ENCODE data around the gene FABP3.

DNA sequence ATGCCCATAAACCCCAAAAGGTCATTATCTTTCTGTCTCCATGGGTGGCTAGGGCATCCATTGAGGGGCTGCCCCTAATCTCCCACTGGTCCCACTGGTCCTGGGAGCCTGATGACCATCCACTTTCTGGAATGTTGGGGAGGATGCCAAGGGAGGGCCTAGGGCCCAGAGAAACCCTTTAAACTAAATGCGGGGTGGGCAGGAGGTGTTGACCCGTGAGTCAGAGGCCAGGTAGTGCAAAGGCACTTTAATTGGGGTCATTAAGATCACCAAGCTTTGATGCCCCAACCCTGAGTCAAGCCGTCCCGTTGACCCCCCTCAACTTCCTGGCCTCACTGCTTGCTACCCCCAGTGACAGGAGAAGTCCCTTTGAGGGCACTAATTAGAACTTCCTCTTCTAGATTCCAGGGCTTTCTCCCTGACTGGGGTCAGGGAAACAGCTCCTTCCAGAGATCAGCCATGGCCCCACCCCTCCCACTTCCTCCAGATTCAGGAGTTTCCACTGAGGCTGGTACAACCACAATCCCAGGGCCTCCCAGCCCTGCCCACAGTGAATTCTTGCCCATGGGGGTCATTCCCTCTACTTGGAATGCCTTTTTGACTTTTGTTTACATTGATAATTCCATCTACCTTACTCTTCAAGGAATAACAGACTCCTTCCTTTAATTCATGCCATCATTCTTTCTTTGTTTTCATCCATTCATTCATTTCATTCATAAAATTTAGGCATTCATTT, 24.7 kb upstream of the FABP3 start:
- TF ChIP-seq, protein P1, sequence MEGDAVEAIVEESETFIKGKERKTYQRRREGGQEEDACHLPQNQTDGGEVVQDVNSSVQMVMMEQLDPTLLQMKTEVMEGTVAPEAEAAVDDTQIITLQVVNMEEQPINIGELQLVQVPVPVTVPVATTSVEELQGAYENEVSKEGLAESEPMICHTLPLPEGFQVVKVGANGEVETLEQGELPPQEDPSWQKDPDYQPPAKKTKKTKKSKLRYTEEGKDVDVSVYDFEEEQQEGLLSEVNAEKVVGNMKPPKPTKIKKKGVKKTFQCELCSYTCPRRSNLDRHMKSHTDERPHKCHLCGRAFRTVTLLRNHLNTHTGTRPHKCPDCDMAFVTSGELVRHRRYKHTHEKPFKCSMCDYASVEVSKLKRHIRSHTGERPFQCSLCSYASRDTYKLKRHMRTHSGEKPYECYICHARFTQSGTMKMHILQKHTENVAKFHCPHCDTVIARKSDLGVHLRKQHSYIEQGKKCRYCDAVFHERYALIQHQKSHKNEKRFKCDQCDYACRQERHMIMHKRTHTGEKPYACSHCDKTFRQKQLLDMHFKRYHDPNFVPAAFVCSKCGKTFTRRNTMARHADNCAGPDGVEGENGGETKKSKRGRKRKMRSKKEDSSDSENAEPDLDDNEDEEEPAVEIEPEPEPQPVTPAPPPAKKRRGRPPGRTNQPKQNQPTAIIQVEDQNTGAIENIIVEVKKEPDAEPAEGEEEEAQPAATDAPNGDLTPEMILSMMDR (IDR thresholded peaks at IDR 0.05) = no peak
- TF ChIP-seq POLR2A (IDR thresholded peaks at IDR 0.05) (no peak), EP300 (IDR thresholded peaks at IDR 0.05) (no peak)
